NCI-H82 (cell line): Measurements from ENCODE around the gene SHC1.
"Not testable (repeated sequence)": the region's sequence is repeated elsewhere in the genome, so short reads cannot be mapped to it uniquely, and the experiment has no call there.

Experiments used
- DNase-seq: peaks from one replicate; lab custom pipeline; 2025; lab: John Stamatoyannopoulos, UW

Gene SHC1

DNA sequence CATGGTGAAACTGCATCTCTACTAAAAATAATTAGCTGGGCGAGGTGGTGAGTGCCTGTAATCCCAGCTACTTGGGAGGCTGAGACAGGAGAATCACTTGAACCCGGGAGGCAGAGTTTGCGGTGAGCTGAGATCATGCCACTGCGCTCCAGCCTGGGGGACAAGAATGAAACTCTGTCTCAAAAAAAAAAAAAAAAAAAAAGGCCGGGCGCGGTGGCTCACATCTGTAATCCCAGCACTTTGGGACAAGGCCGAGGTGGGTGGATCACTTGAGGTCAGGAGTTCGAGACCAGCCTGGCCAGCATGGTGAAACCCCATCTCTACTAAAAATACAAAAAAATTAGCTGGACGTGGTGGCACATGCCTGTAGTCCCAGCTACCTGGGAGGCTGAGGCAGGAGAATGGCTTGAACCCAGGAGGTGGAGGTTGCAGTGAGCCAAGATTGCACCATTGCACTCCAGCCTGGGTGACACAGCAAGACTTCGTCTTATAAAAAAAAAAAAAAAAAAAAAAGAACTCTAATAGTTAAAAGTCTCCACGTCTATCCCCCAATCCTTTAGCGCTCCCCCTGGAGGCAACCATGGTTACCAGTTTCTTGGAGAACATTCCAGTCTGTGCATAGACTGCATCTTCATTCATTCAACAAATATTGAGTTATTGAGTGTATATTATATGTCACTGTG lies 24.9 kb upstream of the SHC1 start:
- peak; percentile 75 for DNase-seq

DNA sequence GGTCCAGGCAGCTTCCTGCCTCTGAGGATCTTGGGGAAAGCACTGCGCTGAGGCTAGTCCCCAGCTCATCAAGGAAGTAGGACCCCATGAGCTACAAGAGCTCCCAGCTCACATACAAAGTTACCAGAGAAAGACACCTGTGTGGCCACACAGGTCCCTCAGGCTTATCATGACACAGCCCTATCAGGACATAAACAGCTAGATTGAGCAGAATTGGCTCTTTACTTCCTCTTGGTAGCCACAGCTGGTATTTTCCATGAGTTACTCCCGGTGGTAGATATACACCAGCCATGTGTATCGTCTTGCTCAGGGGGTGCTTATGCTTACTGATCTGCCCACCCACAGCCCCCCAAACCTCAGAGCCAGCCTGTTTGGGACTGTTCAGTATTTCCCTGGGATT lies 24.0 kb upstream of the SHC1 start:
- DNase-seq = no peak

DNA sequence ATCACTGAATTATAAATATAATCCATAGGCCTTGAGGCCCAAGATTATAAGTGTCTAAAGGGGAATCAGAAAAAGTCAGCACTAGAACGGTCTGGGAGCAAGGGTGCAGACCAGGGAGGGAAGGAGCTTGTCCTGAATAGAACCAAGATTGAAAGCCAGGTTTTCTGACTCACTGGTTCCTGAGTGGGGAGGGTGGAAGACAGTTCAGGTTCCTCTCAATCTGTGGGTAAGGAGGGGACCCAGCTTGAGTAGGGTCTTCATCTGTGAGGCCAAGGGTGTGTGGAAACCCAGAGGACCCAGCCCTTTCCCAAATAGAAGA lies 23.7 kb upstream of the SHC1 start:
- no peak for DNase-seq

DNA sequence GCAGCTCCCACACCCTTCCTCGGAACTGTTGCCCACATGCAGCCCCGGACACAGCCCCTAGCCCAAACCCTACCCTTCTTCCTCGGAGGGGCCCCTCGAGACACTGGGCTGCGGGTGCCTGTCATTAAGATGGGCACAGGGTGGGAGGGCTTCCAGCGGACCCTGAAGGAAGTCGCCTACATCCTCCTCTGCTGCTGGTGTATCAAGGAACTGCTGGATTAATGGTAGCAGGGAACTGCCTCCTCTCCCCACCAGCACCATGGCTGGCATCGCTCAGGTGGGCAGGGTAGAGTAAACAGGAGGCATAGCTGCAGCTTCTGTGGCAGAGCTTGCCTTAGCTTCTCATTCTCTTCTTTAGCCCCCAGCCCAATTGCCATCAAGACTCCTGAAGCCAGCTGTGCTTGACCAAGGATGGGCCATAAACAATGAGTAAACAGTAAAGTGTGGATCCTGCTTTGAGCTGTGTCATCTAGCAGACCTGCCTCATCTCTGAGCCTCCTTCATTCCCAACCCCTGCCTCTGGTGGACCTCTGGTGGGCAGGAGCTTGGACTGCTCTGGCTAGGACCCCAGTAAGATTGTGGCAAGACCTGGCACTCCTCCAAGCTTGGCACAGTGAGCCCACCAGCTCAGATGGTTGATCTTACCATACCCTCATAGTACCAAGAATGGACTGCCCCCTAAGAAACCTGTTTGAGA lies 23.2 kb upstream of the SHC1 start, which contains the start of gene LENEP:
TSS of gene LENEP (plus strand) at position 15 of the 697 bp plus-strand sequence. CDS start at position 37, 22 bp downstream.
- no peak for DNase-seq

DNA sequence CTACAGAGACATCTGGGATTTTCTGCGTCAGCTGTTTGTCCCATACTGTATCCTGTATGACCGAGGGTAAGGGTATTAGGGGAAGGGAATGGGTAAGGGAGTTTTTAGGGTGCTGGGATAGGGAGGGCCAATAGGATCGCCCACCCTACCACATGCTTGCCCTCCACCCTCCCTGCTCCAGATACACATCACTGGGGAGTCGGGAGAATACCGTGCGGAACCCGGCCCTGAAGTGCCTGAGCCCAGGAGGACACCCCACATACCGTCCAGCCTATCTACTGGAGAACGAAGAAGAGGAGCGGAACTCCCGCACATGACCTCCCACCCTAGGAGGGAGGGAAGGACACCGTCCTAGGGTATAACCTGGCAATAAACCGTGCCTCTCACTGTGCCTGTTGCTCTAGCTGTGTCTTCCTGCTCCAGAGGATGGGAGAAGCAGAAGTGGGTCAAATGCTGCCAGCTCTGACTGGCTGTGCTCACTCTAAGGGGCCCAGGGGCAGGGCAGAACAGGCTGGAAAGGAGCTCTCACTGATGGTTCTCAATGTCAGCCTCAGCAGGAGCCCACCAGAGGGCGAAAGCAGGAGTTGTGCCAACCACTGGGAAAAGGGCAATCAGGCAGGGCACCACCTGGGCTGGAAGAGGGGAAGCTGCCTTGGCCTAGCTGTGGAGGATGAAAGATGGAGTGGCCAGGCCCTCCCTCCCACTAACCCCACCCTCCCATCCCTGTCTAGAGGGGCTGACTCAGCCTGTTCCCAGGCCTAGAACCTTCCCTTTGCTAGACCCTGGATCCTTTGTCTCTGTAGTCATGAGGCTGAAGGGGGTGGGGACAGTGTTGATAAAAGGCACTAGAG lies 22.4 kb upstream of the SHC1 start:
- peak; percentile 55 for DNase-seq

DNA sequence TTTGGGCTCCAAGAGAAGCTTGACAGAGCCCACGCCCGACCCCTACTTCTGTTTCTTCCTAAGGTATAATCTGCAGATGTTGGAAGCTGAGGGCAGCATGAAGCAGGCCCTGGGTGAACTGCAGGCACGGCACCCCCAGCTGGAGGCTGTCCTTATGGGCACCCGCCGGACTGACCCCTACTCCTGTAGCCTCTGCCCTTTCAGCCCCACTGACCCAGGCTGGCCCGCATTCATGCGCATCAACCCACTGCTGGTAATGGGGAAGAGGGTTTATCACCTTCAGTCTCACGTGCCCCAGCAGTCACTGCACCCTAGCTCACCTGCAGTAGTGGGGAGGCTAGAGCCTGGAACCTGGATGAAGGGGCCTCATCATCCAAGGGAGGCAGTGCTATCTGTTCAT lies 19.7 kb upstream of the SHC1 start:
- DNase-seq = no peak

DNA sequence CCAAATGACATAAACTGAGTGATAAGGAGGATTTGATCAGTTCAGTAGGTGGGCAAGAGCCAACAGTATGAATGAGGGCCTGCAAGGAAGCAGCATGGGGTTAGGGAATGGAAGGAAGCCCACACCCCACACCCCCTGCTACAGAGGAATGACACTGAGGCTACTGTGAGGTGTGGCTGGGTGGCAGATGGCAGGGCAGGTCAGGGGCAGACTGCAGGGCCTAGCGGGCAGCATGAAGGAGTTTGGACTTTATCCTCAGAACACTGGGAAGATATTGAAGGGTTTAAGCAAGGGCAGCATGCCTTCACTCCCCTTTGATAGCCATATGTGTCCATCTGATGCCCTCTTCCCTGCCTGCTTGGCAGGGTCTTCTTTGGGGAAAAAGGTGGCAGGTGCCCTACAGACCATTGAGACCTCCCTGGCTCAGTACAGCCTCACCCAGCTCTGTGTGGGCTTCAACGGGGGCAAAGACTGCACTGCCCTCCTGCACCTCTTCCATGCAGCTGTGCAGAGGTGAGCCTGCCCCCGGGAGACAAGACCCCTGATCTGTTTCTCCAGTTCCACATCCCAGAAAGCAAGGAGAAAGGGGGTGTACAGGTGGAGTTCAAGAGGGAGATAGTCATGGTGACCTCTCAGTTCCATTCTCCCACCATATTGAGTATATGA lies 18.8 kb upstream of the SHC1 start:
- DNase-seq = no peak

DNA sequence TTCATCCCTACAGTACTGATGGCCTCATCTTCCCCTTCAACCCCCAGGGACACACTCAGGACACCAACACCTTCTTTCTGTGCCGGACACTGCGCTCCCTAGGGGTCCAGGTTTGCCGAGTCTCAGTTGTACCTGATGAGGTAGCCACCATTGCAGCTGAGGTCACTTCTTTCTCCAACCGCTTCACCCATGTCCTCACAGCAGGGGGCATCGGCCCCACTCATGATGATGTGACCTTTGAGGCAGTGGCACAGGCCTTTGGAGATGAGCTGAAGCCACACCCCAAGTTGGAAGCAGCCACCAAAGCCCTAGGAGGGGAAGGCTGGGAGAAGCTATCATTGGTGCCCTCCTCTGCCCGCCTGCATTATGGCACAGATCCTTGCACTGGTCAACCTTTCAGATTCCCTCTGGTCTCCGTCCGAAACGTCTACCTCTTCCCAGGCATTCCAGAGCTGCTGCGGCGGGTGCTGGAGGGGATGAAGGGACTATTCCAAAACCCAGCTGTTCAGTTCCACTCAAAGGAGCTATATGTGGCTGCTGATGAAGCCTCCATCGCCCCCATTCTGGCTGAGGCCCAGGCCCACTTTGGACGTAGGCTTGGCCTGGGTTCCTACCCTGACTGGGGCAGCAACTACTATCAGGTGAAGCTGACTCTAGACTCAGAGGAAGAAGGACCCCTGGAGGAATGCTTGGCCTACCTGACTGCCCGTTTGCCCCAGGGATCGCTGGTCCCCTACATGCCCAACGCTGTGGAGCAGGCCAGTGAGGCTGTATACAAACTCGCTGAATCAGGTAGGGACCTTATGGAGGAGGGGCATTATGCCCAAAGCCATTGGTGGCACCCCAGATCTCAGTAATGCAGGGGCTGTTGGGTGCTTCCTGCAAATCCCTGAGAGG lies 17.8 kb upstream of the SHC1 start:
- DNase-seq = no peak

DNA sequence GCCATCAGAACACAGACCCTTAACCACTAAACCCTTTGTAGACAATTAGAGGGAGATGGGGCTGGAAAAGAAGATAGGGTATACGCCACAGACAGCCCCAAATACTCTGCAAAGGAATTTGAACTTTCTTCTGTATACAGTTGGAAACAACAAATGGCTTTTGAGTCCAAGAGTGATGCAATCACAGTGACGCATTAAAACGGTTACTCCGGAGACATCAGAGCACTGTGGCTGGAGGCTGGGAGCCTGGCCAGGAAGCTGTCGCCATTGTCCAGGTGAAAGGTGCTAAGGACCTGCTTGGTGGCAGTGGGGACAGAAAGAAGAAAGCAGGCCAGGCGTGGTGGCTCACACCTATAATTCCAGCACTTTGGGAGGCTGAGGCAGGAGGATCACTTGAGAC lies 16.8 kb upstream of the SHC1 start:
- DNase-seq = no peak

DNA sequence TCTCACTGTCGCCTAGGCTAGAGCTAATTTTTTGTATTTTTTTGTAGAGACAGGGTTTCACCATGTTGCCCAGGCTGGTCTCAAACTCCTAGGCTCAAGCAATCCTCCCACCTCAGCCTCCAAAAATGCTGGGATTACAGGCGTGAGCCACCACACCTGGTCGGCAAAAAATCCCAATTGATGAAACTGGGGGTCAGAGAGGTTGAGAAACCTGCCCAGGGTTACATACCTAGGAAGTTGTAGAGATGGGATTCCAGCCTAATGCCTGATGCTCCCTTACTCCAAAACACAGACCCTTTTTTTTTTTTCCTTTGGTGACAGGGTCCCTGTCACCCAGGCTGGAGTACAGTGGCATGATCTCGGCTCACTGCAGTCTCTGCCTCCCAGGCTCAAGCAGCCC lies 16.2 kb upstream of the SHC1 start:
- not testable (repeated sequence) for DNase-seq

DNA sequence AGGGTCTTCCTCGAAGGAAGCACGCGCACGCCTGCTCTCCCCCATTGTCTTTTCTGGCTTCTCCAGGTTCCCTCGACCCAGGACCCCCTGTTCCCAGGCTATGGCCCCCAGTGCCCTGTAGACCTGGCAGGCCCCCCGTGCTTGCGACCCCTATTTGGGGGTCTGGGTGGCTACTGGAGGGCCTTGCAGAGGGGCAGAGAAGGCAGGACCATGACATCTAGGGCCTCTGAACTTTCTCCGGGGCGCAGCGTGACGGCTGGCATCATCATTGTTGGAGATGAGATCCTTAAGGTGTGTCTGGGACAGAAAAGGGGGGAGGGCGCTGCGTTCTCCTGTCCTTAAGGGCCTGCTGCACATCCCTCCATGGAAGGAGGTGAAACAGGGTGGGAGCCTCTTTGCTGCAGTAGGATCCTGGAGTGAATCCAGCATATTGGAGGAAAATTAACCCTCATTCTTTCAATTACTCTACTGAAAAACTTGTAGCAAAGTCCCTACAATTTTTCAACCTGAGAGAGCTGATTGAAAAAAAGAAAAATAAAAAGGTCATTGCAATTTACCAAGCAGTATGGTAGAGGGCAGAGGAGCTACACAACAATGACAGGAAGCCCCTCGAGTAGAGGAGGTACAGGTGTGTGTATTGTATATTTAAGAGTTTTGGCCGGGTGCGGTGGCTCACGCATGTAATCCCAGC lies 13.4 kb upstream of the SHC1 start:
- peak; percentile 55 for DNase-seq

DNA sequence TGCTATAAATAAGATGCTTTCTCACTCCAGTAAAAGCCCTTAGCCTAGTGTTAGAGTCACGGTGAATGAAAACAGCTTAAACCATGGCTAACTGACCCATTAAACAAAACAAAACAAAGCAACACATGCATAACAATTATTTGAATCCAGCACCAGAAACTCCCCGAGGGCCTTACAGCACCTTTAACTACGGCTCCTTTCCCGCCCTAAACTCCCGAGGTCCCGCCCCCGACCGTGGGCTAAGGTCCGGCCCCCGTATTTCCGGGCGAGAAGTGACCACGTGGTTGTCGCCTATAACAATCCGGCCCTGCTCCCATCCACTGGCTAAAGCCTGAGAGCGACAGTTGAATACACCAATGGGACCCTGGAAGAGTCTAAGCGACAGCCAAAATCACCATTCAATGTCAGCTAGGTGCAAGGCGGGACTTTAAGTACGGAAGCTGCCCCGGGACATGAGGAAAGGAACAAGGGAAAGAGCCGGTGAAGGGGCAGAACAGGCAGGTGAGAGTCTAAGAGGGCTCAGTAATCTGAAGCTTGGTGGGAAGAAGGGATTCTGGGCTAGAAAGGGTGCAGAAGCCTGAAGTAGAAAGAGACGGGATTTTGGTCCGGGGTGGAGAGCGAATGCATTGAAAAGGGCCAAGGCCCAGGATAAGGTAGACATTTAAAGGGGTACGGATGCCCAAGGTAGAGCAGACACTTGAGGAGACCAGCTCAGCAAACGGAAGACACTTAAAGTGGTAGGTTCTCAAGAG lies 12.5 kb upstream of the SHC1 start, which contains the start of gene FLAD1:
TSS of gene FLAD1 (plus strand) at position 448 of the 752 bp plus-strand sequence. CDS start 351 bp downstream, outside the sequence.
- DNase-seq = peak; percentile 100

DNA sequence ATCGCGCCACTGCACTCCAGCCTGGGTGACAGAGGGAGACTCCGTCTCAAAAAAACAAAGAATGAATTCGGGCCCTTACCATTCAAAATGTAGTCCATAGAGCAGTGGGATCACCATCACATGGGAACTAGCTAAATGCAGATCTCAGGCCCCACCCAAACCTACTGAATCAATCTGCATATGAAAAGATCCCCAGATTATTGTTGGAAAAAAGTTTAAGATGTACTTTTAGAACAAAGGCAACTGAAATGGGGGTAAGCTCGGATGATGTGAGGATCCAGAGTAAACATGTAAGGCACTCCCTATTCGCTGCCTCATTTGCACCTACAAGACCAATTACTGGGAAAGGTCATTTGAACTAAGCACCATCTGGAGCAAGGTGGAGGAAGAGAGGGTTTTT lies 11.8 kb upstream of the SHC1 start:
- peak; percentile 74 for DNase-seq

DNA sequence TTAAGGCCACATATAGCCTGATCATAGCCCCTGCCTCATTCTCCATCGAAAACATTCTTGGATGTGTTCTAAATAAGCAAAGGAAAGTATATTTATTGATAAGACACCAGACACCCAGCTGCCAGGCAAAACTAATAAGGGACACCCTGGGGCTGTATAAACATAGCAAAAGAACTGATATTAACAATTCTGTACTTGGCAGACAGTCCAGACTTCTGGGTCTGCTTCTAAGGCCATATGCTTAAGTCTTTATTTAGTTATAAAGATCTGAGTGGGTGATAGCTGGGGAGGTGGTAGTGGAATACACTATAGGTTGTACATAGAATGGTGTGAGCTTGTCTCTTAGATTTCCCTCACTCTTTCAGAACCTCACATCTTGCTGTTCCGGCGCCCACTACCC lies 7.8 kb upstream of the SHC1 start:
- DNase-seq = no peak

DNA sequence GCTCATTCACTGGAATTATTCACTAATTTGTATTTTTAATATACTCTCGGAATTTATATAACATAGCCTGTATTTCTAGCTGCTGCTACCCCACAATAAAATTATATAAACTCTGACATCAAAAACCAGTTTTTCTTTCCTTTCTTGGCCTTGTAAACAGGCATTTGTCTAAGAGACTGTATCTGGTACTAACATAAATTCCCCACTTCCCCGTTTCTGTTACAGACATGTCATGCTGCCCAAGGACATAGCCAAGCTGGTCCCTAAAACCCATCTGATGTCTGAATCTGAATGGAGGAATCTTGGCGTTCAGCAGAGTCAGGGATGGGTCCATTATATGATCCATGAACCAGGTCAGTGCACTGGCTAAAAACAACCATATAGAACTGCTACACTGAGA lies 7.2 kb upstream of the SHC1 start:
- DNase-seq = not testable (repeated sequence)

DNA sequence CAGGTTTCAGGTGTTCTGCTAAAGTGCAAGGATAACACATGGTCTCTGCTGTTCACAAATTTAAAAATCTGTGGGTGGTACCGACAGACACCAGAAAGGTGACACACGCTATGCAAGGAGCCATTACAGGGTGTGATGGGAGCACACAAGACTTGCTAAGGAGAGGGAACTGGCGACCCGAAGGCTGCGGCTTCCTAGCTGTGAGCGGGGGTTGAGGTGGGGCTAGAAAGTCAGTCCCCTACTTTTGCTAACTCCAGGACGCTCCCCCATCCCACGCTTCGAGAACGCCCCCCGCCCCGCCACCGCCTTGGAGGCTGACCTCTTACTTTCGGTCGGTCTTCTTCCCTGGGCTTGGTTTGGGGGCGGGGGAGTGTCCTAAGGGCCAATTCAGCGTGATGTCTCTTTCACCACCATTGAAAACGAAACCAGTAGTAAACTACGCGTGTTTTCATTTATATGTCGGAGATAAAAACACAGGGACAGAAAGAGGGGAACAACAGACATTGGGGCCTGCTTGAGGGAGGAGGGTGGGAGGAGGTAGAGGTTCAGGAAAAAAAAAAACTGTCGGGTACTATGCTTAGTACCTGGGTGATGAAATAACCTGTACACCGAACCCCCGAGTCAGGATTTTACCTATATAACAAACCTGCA lies 5.0 kb upstream of the SHC1 start:
- no peak for DNase-seq

DNA sequence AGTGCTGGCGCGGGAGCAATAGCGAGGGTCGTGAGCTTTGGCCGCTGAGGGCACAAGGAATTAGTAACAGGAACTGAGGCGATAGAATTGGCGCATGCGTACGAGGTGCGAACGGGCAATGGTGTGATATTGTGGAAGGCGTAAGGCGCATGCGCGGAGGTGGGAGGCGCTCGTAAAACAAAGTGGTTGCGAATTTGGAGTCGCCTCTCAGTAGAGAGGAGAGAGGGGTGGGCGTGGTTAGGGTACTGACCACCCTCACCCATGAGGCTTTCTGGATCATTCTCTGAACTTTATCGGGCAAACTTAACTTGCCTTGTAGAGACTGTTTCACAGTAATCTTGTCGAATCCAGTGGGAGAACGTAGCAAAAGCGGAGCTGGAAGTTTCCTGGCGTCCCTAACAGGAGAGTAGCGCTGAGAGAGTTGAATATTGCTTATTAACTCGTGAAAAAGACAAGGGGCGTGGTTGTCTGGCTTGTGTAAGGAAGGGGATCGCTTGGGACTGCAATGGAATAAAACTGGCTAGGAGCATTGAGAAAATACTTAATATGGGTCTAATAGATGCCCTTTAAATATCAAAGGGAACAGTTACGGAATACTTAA lies 4.4 kb upstream of the SHC1 start:
- peak; percentile 99 for DNase-seq

DNA sequence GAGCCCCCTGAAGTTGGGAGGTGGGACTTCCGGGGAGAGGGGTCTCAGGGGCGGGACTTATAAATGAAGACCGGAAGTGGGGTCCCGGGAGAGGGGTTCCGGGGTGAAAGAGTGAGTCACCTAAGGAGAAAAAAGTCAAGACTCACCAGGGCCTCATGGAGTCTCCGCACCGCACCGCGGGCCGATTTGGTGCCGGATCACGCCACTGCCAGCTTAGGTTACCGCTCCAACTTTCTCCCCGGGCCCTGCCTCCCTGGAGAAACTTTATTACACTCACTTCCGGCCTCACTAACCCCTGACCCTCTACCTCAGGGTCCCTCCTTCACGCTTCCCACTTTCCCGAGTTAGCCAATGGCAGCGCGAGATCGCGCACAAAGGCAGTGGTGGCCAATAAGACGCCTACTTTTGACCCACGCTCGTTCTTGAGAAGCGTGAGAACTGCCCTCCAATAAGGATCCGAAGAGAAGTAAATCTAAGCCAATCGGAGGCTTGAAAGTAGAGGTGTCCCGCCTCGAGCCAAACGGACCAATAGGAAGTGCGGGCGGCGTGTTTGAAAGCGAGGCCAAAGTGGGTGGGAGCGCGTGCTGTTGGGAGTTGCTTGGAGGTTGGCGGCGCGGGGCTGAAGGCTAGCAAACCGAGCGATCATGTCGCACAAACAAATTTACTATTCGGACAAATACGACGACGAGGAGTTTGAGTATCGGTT lies 3.7 kb upstream of the SHC1 start, which contains the start of gene CKS1B:
TSS of gene CKS1B (plus strand) at position 580 of the 706 bp plus-strand sequence. CDS start at position 645, 65 bp downstream.
- peak; percentile 100 for DNase-seq
